Panc1 (cell line): ENCODE data around the gene ZNF683. TPM values are rescaled to one million over a fixed set of nuclear protein-coding genes. Genes with fewer than 3 reads are reported as not detected.

Experiments
- ATAC-seq: fragments of 200-7000 bp; cut with Tn5 transposase; 2 replicates; pipeline ENCODE4 v1.9.1; 2020; ENCODE audit warnings: mild to moderate bottlenecking, moderate library complexity
- BruUV-seq: library from RNA; stranded (reverse); fragments of 400-500 nt; replicated peaks from 2 replicates; lab custom pipeline; 2021; lab: Mats Ljungman, UMichigan
- CTCF ChIA-PET: fragments of 300-600 bp; sonication (Branson Sonifier 250); formaldehyde crosslinking; loops from one replicate; lab custom pipeline; 2022; ENCODE audit warnings: antibody characterized with exemption; lab: Charles Lee
- POLR2A ChIA-PET: fragments of 300-600 bp; sonication (Branson Sonifier 250); formaldehyde crosslinking; loops from one replicate; lab custom pipeline; 2022; ENCODE audit warnings: antibody characterized with exemption; lab: Charles Lee
- DNase-seq: peaks from one replicate; pipeline ENCODE4 v3.0.0-alpha.2; 2010; ENCODE audit warnings: low read depth, low spot score
- H3K27ac ChIP-seq: 2 replicates; pipeline ENCODE4 v1.5.1; 2011; ENCODE audit warnings: mild to moderate bottlenecking, low read length, inconsistent platforms
- H3K27me3 ChIP-seq: fragments of 200-500 bp; sonication (Bioruptor generic); 2 replicates; pipeline ENCODE4 v1.6.0; 2014; ENCODE audit warnings: low read length, inconsistent platforms; ENCODE audit not compliant: control insufficient read depth, insufficient read depth
- H3K36me3 ChIP-seq: fragments of 200-500 bp; sonication (Bioruptor generic); 2 replicates; pipeline ENCODE4 v1.5.1; 2014; ENCODE audit warnings: inconsistent platforms, mild to moderate bottlenecking, low read length, moderate library complexity; ENCODE audit not compliant: control insufficient read depth, insufficient read depth
- H3K4me1 ChIP-seq: 2 replicates; pipeline ENCODE4 v1.5.1; 2011; ENCODE audit warnings: inconsistent platforms, mild to moderate bottlenecking, low read length, moderate library complexity; ENCODE audit not compliant: control insufficient read depth, insufficient read depth
- H3K4me3 ChIP-seq, 2 experiments: 2 replicates each; pipeline ENCODE4 v1.5.1; 2011 to 2012; ENCODE audit warnings: low read depth in 2 of 2, low read length in 2 of 2, mild to moderate bottlenecking in 2 of 2, inconsistent platforms in 1 of 2, moderate library complexity in 1 of 2
- H3K9me3 ChIP-seq: fragments of 200-500 bp; sonication (Bioruptor generic); 2 replicates; pipeline ENCODE4 v1.5.1; 2014; ENCODE audit warnings: low read depth, mild to moderate bottlenecking, inconsistent platforms, low read length, moderate library complexity; ENCODE audit not compliant: control insufficient read depth, insufficient read depth
- CTCF ChIP-seq: fragments of 450-650 bp; IDR thresholded peaks from 2 replicates; pipeline ENCODE4 v1.5.1; 2017; ENCODE audit warnings: mild to moderate bottlenecking
- POLR2AphosphoS5 ChIP-seq: IDR thresholded peaks from 2 replicates; pipeline ENCODE4 v1.6.1; 2012; ENCODE audit warnings: mild to moderate bottlenecking, low read depth, low read length, moderate library complexity
- REST ChIP-seq, 2 experiments: IDR thresholded peaks; 2 replicates each; pipeline ENCODE4 v1.6.1; 2011 to 2012; ENCODE audit warnings: low read depth in 2 of 2, control low read depth in 1 of 2, low read length in 1 of 2, mild to moderate bottlenecking in 1 of 2, moderate library complexity in 1 of 2; ENCODE audit not compliant: insufficient read depth in 1 of 2
- SIN3A ChIP-seq: IDR thresholded peaks from 2 replicates; pipeline ENCODE4 v1.6.1; 2012; ENCODE audit warnings: low read depth, mild to moderate bottlenecking, low read length, moderate library complexity, borderline replicate concordance; ENCODE audit not compliant: insufficient read depth
- TCF7L2 ChIP-seq: IDR thresholded peaks from 2 replicates; pipeline ENCODE4 v1.6.1; 2011; ENCODE audit warnings: mild to moderate bottlenecking, low read depth, low read length, inconsistent platforms
- in situ Hi-C: cut with HindIII; loops from 2 replicates; pipeline ENCODE4 v1.10.0; 2016; ENCODE audit warnings: low sequenced_read_pairs, low pct_unique_long_range_greater_than_20kb
- intact Hi-C: fragments of 100-400 bp; cut with micrococcal nuclease; formaldehyde crosslinking; loops from one replicate; pipeline ENCODE4 v1.10.0; 2022; ENCODE audit not compliant: unreplicated experiment
- total RNA-seq: library from RNA; stranded (reverse); gene quantifications from one replicate; pipeline ENCODE4 v1.2.1, GENCODE V29; 2021; ENCODE audit not compliant: unreplicated experiment

The ZNF683 gene
- total RNA-seq, 1 experiment from 2014 or later = not detected

GRCh38 chr1:26368006-26368405 lies 4.5 kb downstream of the ZNF683 start:
- intact Hi-C loops = no loop called here
- no peak overlapping the region for H3K4me3 ChIP-seq
- H3K36me3 ChIP-seq = no peaks in the 10 kb centered on the region
- no peak for DNase-seq
- H3K27me3 ChIP-seq = no peaks in the 10 kb centered on the region
- BruUV-seq = no TSS peak
- POLR2A ChIA-PET = no interaction called here
- TF ChIP-seq TCF7L2 (no peak), REST (IDR thresholded peaks at IDR 0.05; ENCODE audit: insufficient read depth in 1 of 2, low read depth in 2 of 2, low read length in 1 of 2) (no peak), CTCF (no peak), SIN3A (no peak), POLR2AphosphoS5 (no peak)
- ATAC-seq = no peak
- H3K27ac ChIP-seq = no peak overlapping the region
- H3K9me3 ChIP-seq = no peaks in the 10 kb centered on the region
- H3K4me1 ChIP-seq = peaks cover 4% of the 10 kb centered on the region; the same call in 1 of the 2 replicates
- CTCF ChIA-PET = no interaction called here
- in situ Hi-C loops = no loop called here

- Histone ChIP-seq H3K27me3 (no peaks in the 10 kb centered on the region), H3K4me3 (no peak overlapping the region), H3K9me3 (no peaks in the 10 kb centered on the region), H3K36me3 (no peaks in the 10 kb centered on the region), H3K27ac (no peak overlapping the region), H3K4me1 (peaks cover 4% of the 10 kb centered on the region; the same call in 1 of the 2 replicates)
- ATAC-seq = no peak
- in situ Hi-C loops (no loop called here), intact Hi-C loops (no loop called here)
- DNase-seq = no peak
- ChIA-PET CTCF (no interaction called here), POLR2A (no interaction called here)
- BruUV-seq = no TSS peak
- TF ChIP-seq POLR2AphosphoS5 (no peak), REST (IDR thresholded peaks at IDR 0.05; ENCODE audit: insufficient read depth in 1 of 2, low read depth in 2 of 2, low read length in 1 of 2) (no peak), SIN3A (no peak), CTCF (no peak), TCF7L2 (no peak)
Observed at GRCh38 chr1:26367441-26367840, 5.1 kb downstream of the ZNF683 start.
